ENCODE results near the gene SUPT20H. TPM values are rescaled to one million over a fixed set of nuclear protein-coding genes. Genes with fewer than 3 reads are reported as not detected.

The SUPT20H gene
- polyA plus RNA-seq, 1 donor from 2014 or later: 89.2 TPM

- Histone ChIP-seq H3K9me2 (ENCODE audit: insufficient read depth, low read length) (no peaks in the 10 kb centered on the region), H4K20me1 (ENCODE audit: insufficient read depth) (no peaks in the 10 kb centered on the region), H3K79me2 (replicated peaks; ENCODE audit: insufficient read depth, low read length) (no peaks in the 10 kb centered on the region), H3K4me3 (ENCODE audit: low read length) (no peak overlapping the region), H3K9me3 (ENCODE audit: low read length) (no peaks in the 10 kb centered on the region), H3K9ac (ENCODE audit: low read length) (no peak overlapping the region), H3K27me3 (ENCODE audit: insufficient read depth, low read depth, low read length) (no peaks in the 10 kb centered on the region), H3K36me3 (ENCODE audit: insufficient read depth, low read length) (peaks cover 8% of the 10 kb centered on the region), H3F3A (ENCODE audit: insufficient read depth, low read length, poor library complexity, severe bottlenecking) (no peaks in the 10 kb centered on the region), H3K27ac (ENCODE audit: low read length) (no peak overlapping the region), H3K4me2 (ENCODE audit: low read length) (no peak overlapping the region), H2AFZ (ENCODE audit: low read depth, low read length) (no peak overlapping the region)
- TF ChIP-seq POLR2AphosphoS5 (IDR thresholded peaks at IDR 0.05) (no peak), TAF1 (IDR thresholded peaks at IDR 0.05; ENCODE audit: low read depth) (no peak), REST (IDR thresholded peaks at IDR 0.05; ENCODE audit: borderline replicate concordance) (no peak), CTCF (IDR thresholded peaks at IDR 0.05; ENCODE audit: poor library complexity, severe bottlenecking) (no peak), EZH2 (IDR thresholded peaks at IDR 0.05; ENCODE audit: borderline replicate concordance, insufficient read depth, low read length, poor library complexity, severe bottlenecking) (no peak), RAD21 (conservative IDR thresholded peaks at IDR 0.05) (no peak), EP300 (conservative IDR thresholded peaks at IDR 0.05; ENCODE audit: poor library complexity, severe bottlenecking) (no peak), SMC3 (conservative IDR thresholded peaks at IDR 0.05; ENCODE audit: poor library complexity) (no peak), MXI1 (conservative IDR thresholded peaks at IDR 0.05; ENCODE audit: poor library complexity, severe bottlenecking) (no peak)
These were observed 18.7 kb downstream of the SUPT20H start for GRCh38 chr13:37040789-37041188.

GRCh38 chr13:37039896-37040295, 19.6 kb downstream of the SUPT20H start:
- Histone ChIP-seq H3K9me2 (ENCODE audit: insufficient read depth, low read length) (no peaks in the 10 kb centered on the region), H3K4me2 (ENCODE audit: low read length) (no peak overlapping the region), H3F3A (ENCODE audit: insufficient read depth, low read length, poor library complexity, severe bottlenecking) (no peaks in the 10 kb centered on the region), H4K20me1 (ENCODE audit: insufficient read depth) (no peaks in the 10 kb centered on the region), H3K36me3 (ENCODE audit: insufficient read depth, low read length) (peaks cover 13% of the 10 kb centered on the region), H2AFZ (ENCODE audit: low read depth, low read length) (no peak overlapping the region), H3K9me3 (ENCODE audit: low read length) (no peaks in the 10 kb centered on the region), H3K4me3 (ENCODE audit: low read length) (no peak overlapping the region), H3K27me3 (ENCODE audit: insufficient read depth, low read depth, low read length) (no peaks in the 10 kb centered on the region), H3K9ac (ENCODE audit: low read length) (no peak overlapping the region), H3K79me2 (replicated peaks; ENCODE audit: insufficient read depth, low read length) (no peaks in the 10 kb centered on the region), H3K27ac (ENCODE audit: low read length) (no peak overlapping the region)
- TF ChIP-seq MXI1 (conservative IDR thresholded peaks at IDR 0.05; ENCODE audit: poor library complexity, severe bottlenecking): no peak
- no peak for TF ChIP-seq CTCF (IDR thresholded peaks at IDR 0.05; ENCODE audit: poor library complexity, severe bottlenecking)
- TF ChIP-seq TAF1 (IDR thresholded peaks at IDR 0.05; ENCODE audit: low read depth): no peak
- no peak for TF ChIP-seq RAD21 (conservative IDR thresholded peaks at IDR 0.05)
- TF ChIP-seq EP300 (conservative IDR thresholded peaks at IDR 0.05; ENCODE audit: poor library complexity, severe bottlenecking): no peak
- TF ChIP-seq POLR2AphosphoS5 (IDR thresholded peaks at IDR 0.05): no peak

Data from neural cell (in vitro differentiated cells).